Parathyroid adenoma (tissue), 2 donors: ENCODE data around the gene RHOBTB3.

ENCODE experiments used
- H2AFZ ChIP-seq: fragments of 300-600 bp; sonication (generic); one replicate; pipeline ENCODE4 v1.7.0; 2017; ENCODE audit warnings: antibody characterized with exemption, mild to moderate bottlenecking
- H3K27ac ChIP-seq: fragments of 300-600 bp; sonication (generic); one replicate; pipeline ENCODE4 v1.7.0; 2017
- H3K27me3 ChIP-seq: fragments of 300-600 bp; sonication (generic); one replicate; pipeline ENCODE4 v1.7.0; 2017; ENCODE audit warnings: low read length; ENCODE audit not compliant: control insufficient read depth, insufficient read depth
- H3K36me3 ChIP-seq: fragments of 300-600 bp; sonication (generic); one replicate; pipeline ENCODE4 v1.7.0; 2017; ENCODE audit warnings: low read length; ENCODE audit not compliant: control insufficient read depth, insufficient read depth
- H3K4me1 ChIP-seq: fragments of 300-600 bp; sonication (generic); one replicate; pipeline ENCODE4 v1.7.0; 2017; ENCODE audit warnings: control low read depth
- H3K4me2 ChIP-seq: fragments of 300-600 bp; sonication (generic); one replicate; pipeline ENCODE4 v1.7.0; 2017; ENCODE audit warnings: low read length
- H3K4me3 ChIP-seq: fragments of 300-600 bp; sonication (generic); one replicate; pipeline ENCODE4 v1.7.0; 2017; ENCODE audit warnings: low read depth, low read length
- H3K79me2 ChIP-seq: fragments of 300-600 bp; sonication (generic); one replicate; pipeline ENCODE4 v1.7.0; 2017; ENCODE audit warnings: control low read depth
- H3K9ac ChIP-seq: fragments of 300-600 bp; sonication (generic); one replicate; pipeline ENCODE4 v1.7.0; 2017; ENCODE audit warnings: mild to moderate bottlenecking
- H3K9me3 ChIP-seq: fragments of 300-600 bp; sonication (generic); one replicate; pipeline ENCODE4 v1.7.0; 2017; ENCODE audit warnings: low read length; ENCODE audit not compliant: control insufficient read depth
- TF ChIP-seq, protein P1 (sequence below): fragments of 300-600 bp; sonication (generic); IDR thresholded peaks from one replicate; pipeline ENCODE4 v1.7.0; 2017; ENCODE audit warnings: antibody characterized with exemption, mild to moderate bottlenecking
- donor health status: primary hyperparathyroidism.

Gene RHOBTB3

DNA sequence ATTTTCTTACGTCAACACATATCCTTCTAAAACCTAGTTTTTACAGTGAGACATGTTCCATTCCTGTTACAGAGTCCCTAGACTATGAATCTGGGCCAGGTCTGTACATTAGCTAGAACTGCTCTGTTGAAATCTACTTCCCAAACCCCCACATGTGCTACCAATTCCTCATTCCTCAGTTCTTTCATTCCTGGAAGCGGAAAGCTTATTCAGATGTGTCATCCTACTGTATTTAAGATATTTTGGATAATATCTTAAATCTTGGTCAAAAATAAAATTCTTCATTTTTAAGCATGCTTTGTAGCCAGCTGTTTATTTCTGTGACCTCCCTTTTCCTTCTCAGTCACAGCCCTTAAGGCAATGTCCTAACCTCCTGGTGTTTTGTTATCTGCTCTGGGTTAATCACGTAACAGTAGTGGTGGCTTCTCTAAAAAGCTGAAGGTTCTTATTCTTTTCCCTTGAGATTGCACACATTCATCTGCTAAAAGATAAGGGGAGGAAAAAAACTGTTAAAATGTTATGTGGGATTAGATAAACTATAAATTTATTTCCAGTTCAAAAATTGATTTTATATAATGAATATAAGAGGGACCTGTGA lies 55.8 kb downstream of the RHOBTB3 start:
- Histone ChIP-seq H3K27ac (no peak overlapping the region), H3K4me3 (no peak overlapping the region), H2AFZ (no peak overlapping the region), H3K9me3 (no peaks in the 10 kb centered on the region), H3K79me2 (no peaks in the 10 kb centered on the region), H3K27me3 (no peaks in the 10 kb centered on the region), H3K4me1 (peaks cover 16% of the 10 kb centered on the region), H3K36me3 (no peaks in the 10 kb centered on the region), H3K4me2 (no peak overlapping the region), H3K9ac (no peak overlapping the region)
- TF ChIP-seq, protein P1, sequence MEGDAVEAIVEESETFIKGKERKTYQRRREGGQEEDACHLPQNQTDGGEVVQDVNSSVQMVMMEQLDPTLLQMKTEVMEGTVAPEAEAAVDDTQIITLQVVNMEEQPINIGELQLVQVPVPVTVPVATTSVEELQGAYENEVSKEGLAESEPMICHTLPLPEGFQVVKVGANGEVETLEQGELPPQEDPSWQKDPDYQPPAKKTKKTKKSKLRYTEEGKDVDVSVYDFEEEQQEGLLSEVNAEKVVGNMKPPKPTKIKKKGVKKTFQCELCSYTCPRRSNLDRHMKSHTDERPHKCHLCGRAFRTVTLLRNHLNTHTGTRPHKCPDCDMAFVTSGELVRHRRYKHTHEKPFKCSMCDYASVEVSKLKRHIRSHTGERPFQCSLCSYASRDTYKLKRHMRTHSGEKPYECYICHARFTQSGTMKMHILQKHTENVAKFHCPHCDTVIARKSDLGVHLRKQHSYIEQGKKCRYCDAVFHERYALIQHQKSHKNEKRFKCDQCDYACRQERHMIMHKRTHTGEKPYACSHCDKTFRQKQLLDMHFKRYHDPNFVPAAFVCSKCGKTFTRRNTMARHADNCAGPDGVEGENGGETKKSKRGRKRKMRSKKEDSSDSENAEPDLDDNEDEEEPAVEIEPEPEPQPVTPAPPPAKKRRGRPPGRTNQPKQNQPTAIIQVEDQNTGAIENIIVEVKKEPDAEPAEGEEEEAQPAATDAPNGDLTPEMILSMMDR, result no peak

DNA sequence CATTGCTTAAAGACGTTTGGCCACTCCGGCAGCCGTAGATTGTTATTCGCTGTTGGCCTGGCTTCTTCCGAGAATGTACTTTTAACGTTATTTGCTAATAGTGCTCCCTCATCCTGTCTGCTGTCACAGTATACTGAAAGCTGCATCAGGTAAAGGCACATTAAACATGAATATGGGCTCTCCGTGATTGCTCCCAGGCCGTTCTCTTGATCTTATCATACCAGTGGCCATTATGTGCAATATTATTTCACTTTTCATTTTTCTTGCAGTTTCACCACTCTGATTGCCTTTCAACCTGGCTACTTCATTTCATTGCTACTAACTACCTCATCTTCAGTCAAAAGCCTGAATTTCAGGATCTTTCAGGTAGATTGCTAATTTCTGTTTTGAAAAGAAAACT lies 57.4 kb downstream of the RHOBTB3 start:
- Histone ChIP-seq H3K4me2 (no peak overlapping the region), H3K4me1 (peaks cover 16% of the 10 kb centered on the region), H2AFZ (peak overlapping the region; percentile 74), H3K79me2 (no peaks in the 10 kb centered on the region), H3K27me3 (no peaks in the 10 kb centered on the region), H3K27ac (peak overlapping the region; percentile 52), H3K36me3 (no peaks in the 10 kb centered on the region), H3K4me3 (no peak overlapping the region), H3K9me3 (no peaks in the 10 kb centered on the region), H3K9ac (no peak overlapping the region)
- TF ChIP-seq, protein P1, result no peak

DNA sequence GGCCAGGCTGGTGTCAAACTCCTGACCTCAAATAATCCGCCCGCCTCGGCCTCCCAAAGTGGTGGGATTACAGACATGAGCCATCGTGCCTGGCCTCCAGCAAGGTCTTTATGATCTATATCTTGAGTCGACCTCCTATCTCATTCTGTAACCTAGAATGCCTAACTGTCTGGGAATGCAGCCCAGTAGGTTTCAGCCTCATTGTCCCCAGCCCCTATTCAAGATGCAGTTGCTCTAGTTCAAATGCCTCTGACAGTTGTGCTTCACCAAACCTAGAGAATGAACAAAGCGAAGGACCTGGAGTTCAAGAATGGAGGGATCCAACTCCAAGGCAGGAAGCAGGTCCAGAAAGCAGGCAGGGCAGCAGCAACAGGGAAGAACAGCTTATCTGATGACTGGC lies 60.6 kb downstream of the RHOBTB3 start:
- Histone ChIP-seq H3K79me2 (no peaks in the 10 kb centered on the region), H3K27me3 (no peaks in the 10 kb centered on the region), H3K4me3 (no peak overlapping the region), H3K4me1 (peaks cover 16% of the 10 kb centered on the region), H3K9me3 (no peaks in the 10 kb centered on the region), H3K27ac (no peak overlapping the region), H3K4me2 (no peak overlapping the region), H2AFZ (no peak overlapping the region), H3K9ac (no peak overlapping the region), H3K36me3 (no peaks in the 10 kb centered on the region)
- TF ChIP-seq, protein P1, result no peak

DNA sequence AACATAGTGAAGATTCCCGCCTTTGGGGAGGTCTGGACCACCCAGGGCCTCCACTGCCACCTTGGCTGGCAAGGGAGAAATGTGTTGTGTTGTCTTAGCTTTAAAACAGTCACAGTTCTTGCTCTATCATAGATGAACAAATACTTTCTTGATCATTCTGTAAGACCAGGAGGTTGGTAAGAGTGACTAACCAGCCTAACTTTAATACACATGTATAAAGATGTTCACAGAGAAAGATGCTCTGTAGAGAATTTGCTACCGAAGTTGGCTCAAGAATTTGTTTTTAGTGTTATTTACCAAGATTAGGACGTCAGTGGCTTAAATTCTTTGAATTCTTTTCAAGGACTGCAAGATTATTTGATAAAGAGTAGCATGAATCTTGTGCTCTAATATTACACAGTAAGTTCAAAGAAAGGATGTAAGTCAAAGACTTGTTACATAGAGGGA lies 63.0 kb downstream of the RHOBTB3 start:
- Histone ChIP-seq H2AFZ (peak overlapping the region; percentile 51), H3K79me2 (no peaks in the 10 kb centered on the region), H3K9me3 (no peaks in the 10 kb centered on the region), H3K36me3 (no peaks in the 10 kb centered on the region), H3K4me3 (no peak overlapping the region), H3K4me1 (peaks cover 11% of the 10 kb centered on the region), H3K4me2 (no peak overlapping the region), H3K27ac (peak overlapping the region; percentile 71), H3K9ac (no peak overlapping the region), H3K27me3 (no peaks in the 10 kb centered on the region)
- TF ChIP-seq, protein P1, result no peak

DNA sequence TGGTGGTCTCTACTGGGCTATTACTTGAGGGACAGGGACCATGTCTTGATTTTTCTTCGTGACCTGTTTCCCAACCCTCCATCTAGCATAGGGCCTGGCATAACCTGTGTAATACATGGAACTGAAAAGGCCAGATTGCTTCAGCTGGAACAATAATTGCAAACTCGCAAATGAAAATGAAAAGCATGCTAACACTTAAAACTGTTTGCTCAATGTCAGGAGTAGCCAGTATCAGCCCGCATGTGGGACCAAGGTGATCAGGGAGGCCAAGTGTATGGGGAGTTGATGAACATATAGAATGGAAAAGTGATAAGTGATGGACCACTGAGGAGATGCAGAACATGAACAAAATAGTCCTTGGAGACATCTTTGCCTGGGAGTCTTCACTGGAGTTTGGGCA lies 66.2 kb downstream of the RHOBTB3 start:
- H3K79me2 ChIP-seq, result no peaks in the 10 kb centered on the region
- H2AFZ ChIP-seq, result no peak overlapping the region
- no peaks in the 10 kb centered on the region for H3K36me3 ChIP-seq
- H3K27me3 ChIP-seq, result no peaks in the 10 kb centered on the region
- no peak overlapping the region for H3K4me2 ChIP-seq
- peaks cover 10% of the 10 kb centered on the region for H3K4me1 ChIP-seq
- no peak overlapping the region for H3K9ac ChIP-seq
- H3K4me3 ChIP-seq, result no peak overlapping the region
- H3K27ac ChIP-seq, result no peak overlapping the region
- TF ChIP-seq, protein P1, result no peak
- no peaks in the 10 kb centered on the region for H3K9me3 ChIP-seq
